HepG2 (cell line): ENCODE data around the gene ERICH3. TPM values are rescaled to one million over a fixed set of nuclear protein-coding genes. Genes with fewer than 3 reads are reported as not detected.

Experiments used
- ATAC-seq: fragments of 200-7000 bp; cut with Tn5 transposase; 3 replicates; pipeline ENCODE4 v1.9.1; 2020; ENCODE audit warnings: mild to moderate bottlenecking, moderate library complexity
- BruUV-seq: library from RNA; stranded (reverse); fragments of 400-500 nt; replicated peaks from 2 replicates; lab custom pipeline; 2021; lab: Mats Ljungman, UMichigan
- CTCF ChIA-PET: fragments of 300-600 bp; formaldehyde crosslinking; extraction: SDS; loops from one replicate; lab custom pipeline; 2021; ENCODE audit warnings: low total read pairs, inconsistent platforms, low intra/inter-chr PET ratio; lab: Yijun Ruan, JAX
- POLR2A ChIA-PET: fragments of 350-600 bp; sonication (Branson Sonifier 250); formaldehyde crosslinking; loops from one replicate; lab custom pipeline; 2020; ENCODE audit warnings: antibody characterized with exemption, inconsistent platforms; lab: Yijun Ruan, JAX
- DNase-seq: peaks from one replicate; pipeline ENCODE4 v3.0.0-alpha.2; 2015; ENCODE audit warnings: low spot score
- FAIRE-seq: peaks from 3 replicates; lab custom pipeline; 2011; peaks lifted over from hg19 to GRCh38; lab: Jason Lieb, UNC
- H2AFZ ChIP-seq: one replicate; pipeline ENCODE4 v1.6.1; 2011; ENCODE audit warnings: low read length, inconsistent platforms
- H3K27ac ChIP-seq: fragments of 300-600 bp; 3 replicates; pipeline ENCODE4 v1.8.0; 2011; ENCODE audit warnings: mixed run types, mild to moderate bottlenecking, mixed read lengths, low read length, inconsistent platforms; ENCODE audit not compliant: insufficient read depth; ENCODE audit errors: extremely low read length
- H3K27me3 ChIP-seq, 2 experiments: fragments of 200-600 bp in 1 of 2; 2 replicates in 1 of 2; 3 replicates in 1 of 2; pipeline versions ENCODE4 v1.6.0 to v1.8.0; 2011; ENCODE audit warnings: low read length in 2 of 2, mild to moderate bottlenecking in 2 of 2, moderate library complexity in 2 of 2, inconsistent platforms in 1 of 2; ENCODE audit not compliant: insufficient read depth in 2 of 2, control insufficient read depth in 1 of 2
- H3K36me3 ChIP-seq, 2 experiments: fragments of 200-600 bp in 1 of 2; replicated peaks in 1 of 2; 2 replicates in 1 of 2; 3 replicates in 1 of 2; pipeline versions ENCODE4 v1.5.1 to v1.8.0; 2011; ENCODE audit warnings: low read length in 2 of 2, inconsistent platforms in 1 of 2; ENCODE audit not compliant: insufficient read depth in 2 of 2, control insufficient read depth in 1 of 2
- H3K4me1 ChIP-seq: 2 replicates; pipeline ENCODE4 v1.5.1; 2012; ENCODE audit warnings: low read length, inconsistent platforms; ENCODE audit not compliant: insufficient read depth
- H3K4me2 ChIP-seq: 2 replicates; pipeline ENCODE4 v1.6.0; 2011; ENCODE audit warnings: low read depth, low read length, inconsistent platforms
- H3K4me3 ChIP-seq, 3 experiments: fragments of 200-600 bp in 1 of 3; sonication (generic), shearing (Covaris generic) in 1 of 3; replicated peaks in 1 of 3; 2 replicates each; pipeline ENCODE4 v1.5.1; 2011 to 2016; ENCODE audit warnings: low read length in 3 of 3, inconsistent platforms in 2 of 3, low read depth in 2 of 3, mild to moderate bottlenecking in 2 of 3, control low read depth in 1 of 3, mixed read lengths in 1 of 3; ENCODE audit not compliant: insufficient read depth in 1 of 3
- H3K79me2 ChIP-seq: one replicate; pipeline ENCODE4 v1.6.1; 2011; ENCODE audit warnings: low read length, inconsistent platforms; ENCODE audit not compliant: insufficient read depth
- H3K9ac ChIP-seq: 2 replicates; pipeline ENCODE4 v1.6.0; 2011; ENCODE audit warnings: mild to moderate bottlenecking, low read depth, low read length, inconsistent platforms; ENCODE audit not compliant: insufficient read depth
- H3K9me3 ChIP-seq: 2 replicates; pipeline ENCODE4 v1.5.1; 2012; ENCODE audit warnings: mild to moderate bottlenecking, low read length
- H4K20me1 ChIP-seq: 2 replicates; pipeline ENCODE4 v1.6.0; 2011; ENCODE audit warnings: inconsistent platforms, mild to moderate bottlenecking, low read length, moderate library complexity; ENCODE audit not compliant: insufficient read depth
- ARNTL ChIP-seq: sonication (generic); formaldehyde crosslinking; IDR thresholded peaks from 2 replicates; pipeline ENCODE4 v1.4.0; 2020; ENCODE audit warnings: mild to moderate bottlenecking, missing genetic modification reagents
- NCOA1 ChIP-seq: sonication (generic); formaldehyde crosslinking; IDR thresholded peaks from 2 replicates; pipeline ENCODE4 v1.9.0; 2021; ENCODE audit warnings: missing genetic modification reagents
- NFKBIZ ChIP-seq: IDR thresholded peaks from 2 replicates; pipeline ENCODE4 v1.6.1; 2018; ENCODE audit warnings: missing genetic modification reagents, missing compliant biosample characterization
- NONO ChIP-seq, 2 experiments: fragments of 450-650 bp in 1 of 2; sonication (generic) in 1 of 2; formaldehyde crosslinking in 1 of 2; IDR thresholded peaks in 1 of 2; conservative IDR thresholded peaks in 1 of 2; 2 replicates each; pipeline versions ENCODE4 v1.6.1 to v1.8.0; 2017 to 2022; ENCODE audit warnings: mild to moderate bottlenecking in 1 of 2, missing genetic modification reagents in 1 of 2, moderate library complexity in 1 of 2
- PAWR ChIP-seq: sonication (generic); formaldehyde crosslinking; IDR thresholded peaks from 2 replicates; pipeline ENCODE4 v1.4.0; 2020; ENCODE audit warnings: missing genetic modification reagents, mild to moderate bottlenecking, borderline replicate concordance
- ZFP36 ChIP-seq: fragments of 150-350 bp; IDR thresholded peaks from 2 replicates; pipeline ENCODE4 v1.6.1; 2018; ENCODE audit warnings: borderline replicate concordance, low read length, low read depth; ENCODE audit not compliant: partially characterized antibody
- ZFP82 ChIP-seq: sonication (generic); formaldehyde crosslinking; IDR thresholded peaks from 2 replicates; pipeline ENCODE4 v1.5.1; 2020; ENCODE audit warnings: mild to moderate bottlenecking, missing genetic modification reagents, borderline replicate concordance
- ZMAT3 ChIP-seq: sonication (generic); formaldehyde crosslinking; conservative IDR thresholded peaks from 2 replicates; pipeline ENCODE4 v1.7.0; 2021; ENCODE audit warnings: missing genetic modification reagents
- ZNF709 ChIP-seq: sonication (generic); formaldehyde crosslinking; IDR thresholded peaks from 2 replicates; pipeline ENCODE4 v1.5.0; 2020; ENCODE audit warnings: mild to moderate bottlenecking, missing genetic modification reagents
- WGBS: methylation state at CpG from one replicate; pipeline ENCODE4 v1.1.6; 2017; ENCODE audit warnings: low lambda C conversion rate; 5-methylcytosine and 5-hydroxymethylcytosine counted together
- in situ Hi-C: cut with HindIII; loops from 2 replicates; pipeline ENCODE4 v1.10.0; 2017; ENCODE audit warnings: low pct_unique_long_range_greater_than_20kb; ENCODE audit not compliant: extremely low pct_ligation_motif_present
- intact Hi-C: fragments of 100-400 bp; cut with micrococcal nuclease; formaldehyde crosslinking; loops from one replicate; pipeline ENCODE4 v1.10.0; 2022; ENCODE audit not compliant: unreplicated experiment
- polyA plus RNA-seq, 8 experiments: library from polyadenylated mRNA; depleted of rRNA in 3 of 8; stranded (reverse) in 7 of 8; unstranded in 1 of 8; fragments of >200 nt; fragmentation: Illumina TruSeq in 4 of 8; extraction: Trizol in 4 of 8; gene quantifications; 2 replicates each; pipeline versions ENCODE4 v1.2.1 to v1.2.3, GENCODE V29; 2011 to 2016; ENCODE audit warnings: low read depth in 4 of 8, missing spikeins in 1 of 8, mixed read lengths in 1 of 8; ENCODE audit not compliant: insufficient read depth in 1 of 8
- total RNA-seq, 5 experiments: library from RNA; depleted of rRNA; stranded (reverse); fragments of >200 nt; fragmentation: Illumina TruSeq; extraction: Trizol; gene quantifications; 2 replicates each; pipeline ENCODE4 v1.2.3, GENCODE V29; 2016; ENCODE audit warnings: low read depth in 1 of 5
- TF ChIP-seq, protein P1 (sequence below): sonication (generic); formaldehyde crosslinking; IDR thresholded peaks from 2 replicates; pipeline ENCODE4 v1.4.0; 2020; ENCODE audit warnings: mild to moderate bottlenecking, missing genetic modification reagents, borderline replicate concordance
- TF ChIP-seq, protein P2 (sequence below): sonication (generic); formaldehyde crosslinking; IDR thresholded peaks from 2 replicates; pipeline ENCODE4 v1.8.1; 2022; ENCODE audit warnings: low read depth, mild to moderate bottlenecking, missing genetic modification reagents
- TF ChIP-seq, protein P3 (sequence below): sonication (generic); formaldehyde crosslinking; conservative IDR thresholded peaks from 2 replicates; pipeline ENCODE4 v1.4.0; 2020; ENCODE audit warnings: mild to moderate bottlenecking, missing genetic modification reagents, moderate library complexity

ERICH3 gene
- total and polyA plus RNA-seq, 2 of the 13 experiments (the other 11 are each of a cell fraction or from before 2014, with no cell fraction given) = 0.03 TPM; not detected in 1

DNA sequence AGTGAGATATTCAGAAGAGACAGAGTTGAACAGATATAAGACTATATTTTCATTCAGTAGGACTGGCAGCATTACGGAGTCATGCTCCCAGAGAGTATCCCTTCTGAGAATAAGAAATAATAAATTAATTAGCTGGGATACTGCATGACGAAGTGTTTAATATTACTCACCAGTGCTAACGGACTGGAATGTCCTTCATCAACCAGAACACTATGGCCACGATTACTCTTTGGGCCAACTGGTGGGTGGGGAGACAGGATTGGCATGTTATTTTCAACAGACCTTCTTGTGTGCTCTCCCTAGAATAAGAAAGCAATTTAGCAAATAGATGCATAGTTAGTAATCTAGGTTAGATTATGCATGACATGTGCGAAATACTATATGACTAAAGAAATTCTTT lies 32.4 kb downstream of the ERICH3 start:
- no peaks in the 10 kb centered on the region for H4K20me1 ChIP-seq
- ATAC-seq (no peak), FAIRE-seq (no peak), DNase-seq (no peak)
- no TSS peak for BruUV-seq
- CTCF ChIA-PET = no interaction called here
- no peaks in the 10 kb centered on the region for H3K9me3 ChIP-seq
- in situ Hi-C loops = no loop called here
- no peaks in the 10 kb centered on the region for H3K27me3 ChIP-seq
- no peaks in the 10 kb centered on the region for H3K79me2 ChIP-seq
- no peak overlapping the region for H3K9ac ChIP-seq
- no peaks in the 10 kb centered on the region for H3K36me3 ChIP-seq
- H2AFZ ChIP-seq = no peak overlapping the region
- H3K27ac ChIP-seq = no peak overlapping the region
- H3K4me2 ChIP-seq = no peak overlapping the region
- no peaks in the 10 kb centered on the region for H3K4me1 ChIP-seq
- intact Hi-C loops = no loop called here
- WGBS = 5% methylated on average over 5 of the region's 5 CpGs
- no peak overlapping the region for H3K4me3 ChIP-seq
- POLR2A ChIA-PET = no interaction called here
- TF ChIP-seq ZNF709 (CRISPR knock-in tag) (no peak), NFKBIZ (CRISPR knock-in tag) (no peak), PAWR (CRISPR knock-in tag) (no peak), ZFP82 (CRISPR knock-in tag) (no peak), ZFP36 (no peak), ZMAT3 (no peak), NCOA1 (no peak), ARNTL (no peak), NONO (IDR thresholded peaks at IDR 0.05) (no peak), NONO (CRISPR knock-in tag; conservative IDR thresholded peaks at IDR 0.05) (no peak)
- TF ChIP-seq, protein P1, sequence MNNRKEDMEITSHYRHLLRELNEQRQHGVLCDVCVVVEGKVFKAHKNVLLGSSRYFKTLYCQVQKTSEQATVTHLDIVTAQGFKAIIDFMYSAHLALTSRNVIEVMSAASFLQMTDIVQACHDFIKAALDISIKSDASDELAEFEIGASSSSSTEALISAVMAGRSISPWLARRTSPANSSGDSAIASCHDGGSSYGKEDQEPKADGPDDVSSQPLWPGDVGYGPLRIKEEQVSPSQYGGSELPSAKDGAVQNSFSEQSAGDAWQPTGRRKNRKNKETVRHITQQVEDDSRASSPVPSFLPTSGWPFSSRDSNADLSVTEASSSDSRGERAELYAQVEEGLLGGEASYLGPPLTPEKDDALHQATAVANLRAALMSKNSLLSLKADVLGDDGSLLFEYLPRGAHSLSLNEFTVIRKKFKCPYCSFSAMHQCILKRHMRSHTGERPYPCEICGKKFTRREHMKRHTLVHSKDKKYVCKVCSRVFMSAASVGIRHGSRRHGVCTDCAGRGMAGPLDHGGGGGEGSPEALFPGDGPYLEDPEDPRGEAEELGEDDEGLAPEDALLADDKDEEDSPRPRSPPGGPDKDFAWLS (CRISPR knock-in tag) = no peak
- TF ChIP-seq, protein P2, sequence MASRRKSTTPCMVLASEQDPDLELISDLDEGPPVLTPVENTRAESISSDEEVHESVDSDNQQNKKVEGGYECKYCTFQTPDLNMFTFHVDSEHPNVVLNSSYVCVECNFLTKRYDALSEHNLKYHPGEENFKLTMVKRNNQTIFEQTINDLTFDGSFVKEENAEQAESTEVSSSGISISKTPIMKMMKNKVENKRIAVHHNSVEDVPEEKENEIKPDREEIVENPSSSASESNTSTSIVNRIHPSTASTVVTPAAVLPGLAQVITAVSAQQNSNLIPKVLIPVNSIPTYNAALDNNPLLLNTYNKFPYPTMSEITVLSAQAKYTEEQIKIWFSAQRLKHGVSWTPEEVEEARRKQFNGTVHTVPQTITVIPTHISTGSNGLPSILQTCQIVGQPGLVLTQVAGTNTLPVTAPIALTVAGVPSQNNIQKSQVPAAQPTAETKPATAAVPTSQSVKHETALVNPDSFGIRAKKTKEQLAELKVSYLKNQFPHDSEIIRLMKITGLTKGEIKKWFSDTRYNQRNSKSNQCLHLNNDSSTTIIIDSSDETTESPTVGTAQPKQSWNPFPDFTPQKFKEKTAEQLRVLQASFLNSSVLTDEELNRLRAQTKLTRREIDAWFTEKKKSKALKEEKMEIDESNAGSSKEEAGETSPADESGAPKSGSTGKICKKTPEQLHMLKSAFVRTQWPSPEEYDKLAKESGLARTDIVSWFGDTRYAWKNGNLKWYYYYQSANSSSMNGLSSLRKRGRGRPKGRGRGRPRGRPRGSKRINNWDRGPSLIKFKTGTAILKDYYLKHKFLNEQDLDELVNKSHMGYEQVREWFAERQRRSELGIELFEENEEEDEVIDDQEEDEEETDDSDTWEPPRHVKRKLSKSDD (CRISPR knock-in tag) = no peak
- TF ChIP-seq, protein P3, sequence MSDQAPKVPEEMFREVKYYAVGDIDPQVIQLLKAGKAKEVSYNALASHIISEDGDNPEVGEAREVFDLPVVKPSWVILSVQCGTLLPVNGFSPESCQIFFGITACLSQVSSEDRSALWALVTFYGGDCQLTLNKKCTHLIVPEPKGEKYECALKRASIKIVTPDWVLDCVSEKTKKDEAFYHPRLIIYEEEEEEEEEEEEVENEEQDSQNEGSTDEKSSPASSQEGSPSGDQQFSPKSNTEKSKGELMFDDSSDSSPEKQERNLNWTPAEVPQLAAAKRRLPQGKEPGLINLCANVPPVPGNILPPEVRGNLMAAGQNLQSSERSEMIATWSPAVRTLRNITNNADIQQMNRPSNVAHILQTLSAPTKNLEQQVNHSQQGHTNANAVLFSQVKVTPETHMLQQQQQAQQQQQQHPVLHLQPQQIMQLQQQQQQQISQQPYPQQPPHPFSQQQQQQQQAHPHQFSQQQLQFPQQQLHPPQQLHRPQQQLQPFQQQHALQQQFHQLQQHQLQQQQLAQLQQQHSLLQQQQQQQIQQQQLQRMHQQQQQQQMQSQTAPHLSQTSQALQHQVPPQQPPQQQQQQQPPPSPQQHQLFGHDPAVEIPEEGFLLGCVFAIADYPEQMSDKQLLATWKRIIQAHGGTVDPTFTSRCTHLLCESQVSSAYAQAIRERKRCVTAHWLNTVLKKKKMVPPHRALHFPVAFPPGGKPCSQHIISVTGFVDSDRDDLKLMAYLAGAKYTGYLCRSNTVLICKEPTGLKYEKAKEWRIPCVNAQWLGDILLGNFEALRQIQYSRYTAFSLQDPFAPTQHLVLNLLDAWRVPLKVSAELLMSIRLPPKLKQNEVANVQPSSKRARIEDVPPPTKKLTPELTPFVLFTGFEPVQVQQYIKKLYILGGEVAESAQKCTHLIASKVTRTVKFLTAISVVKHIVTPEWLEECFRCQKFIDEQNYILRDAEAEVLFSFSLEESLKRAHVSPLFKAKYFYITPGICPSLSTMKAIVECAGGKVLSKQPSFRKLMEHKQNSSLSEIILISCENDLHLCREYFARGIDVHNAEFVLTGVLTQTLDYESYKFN (CRISPR knock-in tag) = no peak
